ENCODE data around the gene CSHL1. TPM values are rescaled to one million over a fixed set of nuclear protein-coding genes. Genes with fewer than 3 reads are reported as not detected.

CSHL1 gene
- total RNA-seq, 1 donor from 2014 or later: not detected

- no peak overlapping the region for H3K27ac ChIP-seq
- H3K9me3 ChIP-seq: no peaks in the 10 kb centered on the region
- ATAC-seq (no peak), DNase-seq (no peak)
- TF ChIP-seq, protein P1, sequence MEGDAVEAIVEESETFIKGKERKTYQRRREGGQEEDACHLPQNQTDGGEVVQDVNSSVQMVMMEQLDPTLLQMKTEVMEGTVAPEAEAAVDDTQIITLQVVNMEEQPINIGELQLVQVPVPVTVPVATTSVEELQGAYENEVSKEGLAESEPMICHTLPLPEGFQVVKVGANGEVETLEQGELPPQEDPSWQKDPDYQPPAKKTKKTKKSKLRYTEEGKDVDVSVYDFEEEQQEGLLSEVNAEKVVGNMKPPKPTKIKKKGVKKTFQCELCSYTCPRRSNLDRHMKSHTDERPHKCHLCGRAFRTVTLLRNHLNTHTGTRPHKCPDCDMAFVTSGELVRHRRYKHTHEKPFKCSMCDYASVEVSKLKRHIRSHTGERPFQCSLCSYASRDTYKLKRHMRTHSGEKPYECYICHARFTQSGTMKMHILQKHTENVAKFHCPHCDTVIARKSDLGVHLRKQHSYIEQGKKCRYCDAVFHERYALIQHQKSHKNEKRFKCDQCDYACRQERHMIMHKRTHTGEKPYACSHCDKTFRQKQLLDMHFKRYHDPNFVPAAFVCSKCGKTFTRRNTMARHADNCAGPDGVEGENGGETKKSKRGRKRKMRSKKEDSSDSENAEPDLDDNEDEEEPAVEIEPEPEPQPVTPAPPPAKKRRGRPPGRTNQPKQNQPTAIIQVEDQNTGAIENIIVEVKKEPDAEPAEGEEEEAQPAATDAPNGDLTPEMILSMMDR (IDR thresholded peaks at IDR 0.05): no peak
- no peaks in the 10 kb centered on the region for H3K27me3 ChIP-seq
- H3K4me3 ChIP-seq: no peak overlapping the region
- H3K36me3 ChIP-seq: no peaks in the 10 kb centered on the region
- intact Hi-C loops (cut with DNase I): no loop called here
- peaks cover 6% of the 10 kb centered on the region for H3K4me1 ChIP-seq
These were observed 31.4 kb upstream of the CSHL1 start for GRCh38 chr17:63942309-63942985.

- no peak overlapping the region for H3K4me3 ChIP-seq
- no peaks in the 10 kb centered on the region for H3K27me3 ChIP-seq
- peaks cover 4% of the 10 kb centered on the region for H3K4me1 ChIP-seq
- no peak for DNase-seq
- intact Hi-C loops (cut with DNase I): no loop called here
- TF ChIP-seq, protein P1 (IDR thresholded peaks at IDR 0.05): no peak
- no peak overlapping the region for H3K27ac ChIP-seq
- no peak for ATAC-seq
- no peaks in the 10 kb centered on the region for H3K9me3 ChIP-seq
- no peaks in the 10 kb centered on the region for H3K36me3 ChIP-seq
These were observed 30.7 kb upstream of the CSHL1 start for GRCh38 chr17:63941751-63942150.

DNA sequence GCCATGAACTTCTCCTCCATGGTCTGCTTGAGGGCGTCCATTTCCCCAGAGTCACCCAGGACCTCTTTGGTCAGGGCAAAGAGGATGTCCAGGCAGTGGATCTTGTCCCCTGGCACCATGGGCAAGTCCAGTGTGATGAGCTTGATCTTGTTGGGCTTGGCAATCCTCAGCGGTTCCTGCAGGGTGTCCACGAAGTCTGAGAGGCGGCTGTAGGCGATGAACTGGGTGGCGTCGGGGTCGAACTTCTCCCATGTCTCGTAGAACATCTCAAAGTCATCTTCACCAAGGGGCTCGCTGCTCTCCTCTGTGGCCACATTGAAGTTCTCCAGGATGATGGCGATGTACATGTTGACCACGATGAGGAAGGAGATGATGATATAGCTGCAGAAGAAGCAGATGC, 30.1 kb upstream of the CSHL1 start:
- H3K9me3 ChIP-seq: no peaks in the 10 kb centered on the region
- no peaks in the 10 kb centered on the region for H3K4me1 ChIP-seq
- no peak overlapping the region for H3K4me3 ChIP-seq
- ATAC-seq (no peak), DNase-seq (no peak)
- intact Hi-C loops (cut with DNase I): no loop called here
- H3K27me3 ChIP-seq: no peaks in the 10 kb centered on the region
- no peaks in the 10 kb centered on the region for H3K36me3 ChIP-seq
- TF ChIP-seq, protein P1 (IDR thresholded peaks at IDR 0.05): no peak
- no peak overlapping the region for H3K27ac ChIP-seq

DNA sequence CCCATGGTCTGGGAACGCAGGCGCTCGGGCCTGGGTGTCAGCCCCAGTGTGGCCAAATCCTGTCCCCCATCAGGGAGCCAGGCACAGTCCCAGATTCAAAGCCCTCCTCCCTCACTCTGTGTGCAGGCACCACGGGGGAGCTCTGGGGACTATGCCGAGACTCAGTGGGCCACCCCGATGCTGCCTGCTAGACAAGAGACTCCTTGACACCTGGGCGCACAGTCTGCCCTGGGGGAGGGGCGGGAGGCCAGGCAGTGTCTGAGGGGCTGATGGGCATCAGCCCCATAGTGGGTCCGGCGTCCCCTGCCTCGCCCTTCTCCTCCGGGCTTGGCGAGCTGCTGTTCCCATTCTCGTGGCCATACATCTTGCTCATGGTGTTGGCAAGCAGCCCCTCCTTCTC, 29.5 kb upstream of the CSHL1 start:
- no peak overlapping the region for H3K27ac ChIP-seq
- DNase-seq (no peak), ATAC-seq (no peak)
- H3K36me3 ChIP-seq: no peaks in the 10 kb centered on the region
- TF ChIP-seq, protein P1 (IDR thresholded peaks at IDR 0.05): no peak
- no peaks in the 10 kb centered on the region for H3K27me3 ChIP-seq
- no peak overlapping the region for H3K4me3 ChIP-seq
- intact Hi-C loops (cut with DNase I): no loop called here
- H3K9me3 ChIP-seq: no peaks in the 10 kb centered on the region
- H3K4me1 ChIP-seq: no peaks in the 10 kb centered on the region

- DNase-seq (no peak), ATAC-seq (no peak)
- no peaks in the 10 kb centered on the region for H3K9me3 ChIP-seq
- TF ChIP-seq, protein P1 (IDR thresholded peaks at IDR 0.05): no peak
- H3K27me3 ChIP-seq: no peaks in the 10 kb centered on the region
- H3K27ac ChIP-seq: no peak overlapping the region
- intact Hi-C loops (cut with DNase I): no loop called here
- no peak overlapping the region for H3K4me3 ChIP-seq
- no peaks in the 10 kb centered on the region for H3K36me3 ChIP-seq
- H3K4me1 ChIP-seq: no peaks in the 10 kb centered on the region
These were observed 28.8 kb upstream of the CSHL1 start for GRCh38 chr17:63939884-63940283.

DNA sequence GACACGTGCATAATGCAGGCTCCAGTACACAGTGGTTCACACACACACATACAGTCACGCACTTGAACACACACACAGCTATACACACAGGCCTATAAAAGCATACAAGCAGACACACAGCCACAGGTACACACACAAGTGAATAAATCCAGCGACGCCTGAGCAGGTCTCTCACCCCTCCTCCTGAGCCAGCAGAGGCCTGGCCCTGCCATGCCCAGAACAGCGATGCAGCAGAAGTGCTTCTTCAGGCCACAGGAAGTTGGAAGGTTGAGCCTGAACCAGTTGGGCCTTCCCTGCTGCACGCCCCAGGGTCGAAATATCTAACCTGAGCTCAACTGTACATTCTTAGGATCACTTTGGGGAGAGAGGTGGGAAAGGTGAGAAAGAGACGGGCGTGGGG, 28.3 kb upstream of the CSHL1 start:
- intact Hi-C loops (cut with DNase I): no loop called here
- Histone ChIP-seq H3K9me3 (no peaks in the 10 kb centered on the region), H3K36me3 (no peaks in the 10 kb centered on the region), H3K27ac (no peak overlapping the region), H3K27me3 (no peaks in the 10 kb centered on the region), H3K4me1 (no peaks in the 10 kb centered on the region), H3K4me3 (no peak overlapping the region)
- no peak for ATAC-seq
- no peak for DNase-seq
- TF ChIP-seq, protein P1 (IDR thresholded peaks at IDR 0.05): no peak
